ENCODE data around the gene DHRS7C.

DHRS7C gene

GRCh38 chr17:9767432-9767991 is 23.9 kb downstream of the DHRS7C start:
- no peak for DNase-seq (ENCODE audit: extremely low read depth in 1 of 2, low read depth in 1 of 2)

- no peak for DNase-seq (ENCODE audit: extremely low read depth in 1 of 2, low read depth in 1 of 2)
These were observed 24.4 kb downstream of the DHRS7C start for GRCh38 chr17:9766970-9767369.

GRCh38 chr17:9765322-9765721 is 26.1 kb downstream of the DHRS7C start:
- DNase-seq (ENCODE audit: extremely low read depth in 1 of 2, low read depth in 1 of 2) = no peak

- DNase-seq (ENCODE audit: extremely low read depth in 1 of 2, low read depth in 1 of 2) = no peak
These were observed 27.7 kb downstream of the DHRS7C start for GRCh38 chr17:9763643-9764042.

GRCh38 chr17:9760266-9760665 is 31.1 kb downstream of the DHRS7C start:
- DNase-seq (ENCODE audit: extremely low read depth in 1 of 2, low read depth in 1 of 2) = no peak

- DNase-seq (ENCODE audit: extremely low read depth in 1 of 2, low read depth in 1 of 2) = no peak
These were observed 36.3 kb downstream of the DHRS7C start for GRCh38 chr17:9755083-9755482.

GRCh38 chr17:9750524-9750923 is 40.9 kb downstream of the DHRS7C start:
- no peak for DNase-seq (ENCODE audit: extremely low read depth in 1 of 2, low read depth in 1 of 2)

GRCh38 chr17:9729735-9730420 is 61.5 kb downstream of the DHRS7C start:
- no peak for DNase-seq (ENCODE audit: extremely low read depth in 1 of 2, low read depth in 1 of 2)

GRCh38 chr17:9729034-9729650 is 62.2 kb downstream of the DHRS7C start:
- no peak for DNase-seq (ENCODE audit: extremely low read depth in 1 of 2, low read depth in 1 of 2)

- DNase-seq (ENCODE audit: extremely low read depth in 1 of 2, low read depth in 1 of 2) = no peak
These were observed 62.8 kb downstream of the DHRS7C start for GRCh38 chr17:9728564-9728963.

GRCh38 chr17:9728005-9728404 is 63.4 kb downstream of the DHRS7C start:
- DNase-seq (ENCODE audit: extremely low read depth in 1 of 2, low read depth in 1 of 2) = no peak

- no peak for DNase-seq (ENCODE audit: extremely low read depth in 1 of 2, low read depth in 1 of 2)
These were observed 65.1 kb downstream of the DHRS7C start for GRCh38 chr17:9726291-9726690.

GRCh38 chr17:9725575-9725974 is 65.8 kb downstream of the DHRS7C start:
- DNase-seq (ENCODE audit: extremely low read depth in 1 of 2, low read depth in 1 of 2) = no peak
